Uterus (tissue), 2 donors: Measurements from ENCODE around the gene CABP2.

Experiments used
- POLR2A ChIP-seq, 2 donors: fragments of 450-650 bp; IDR thresholded peaks; one replicate each; pipeline ENCODE4 v1.6.1; 2016; ENCODE audit warnings: antibody characterized with exemption in 2 of 2, mild to moderate bottlenecking in 1 of 2, moderate library complexity in 1 of 2
- TF ChIP-seq, protein P1 (sequence below), 4 experiments: fragments of 200-600 bp in 2 of 4; fragments of 450-650 bp in 2 of 4; sonication (generic) in 2 of 4; IDR thresholded peaks; one replicate each; pipeline ENCODE4 v1.5.1; 2016 to 2019; ENCODE audit warnings: antibody characterized with exemption in 4 of 4, mild to moderate bottlenecking in 2 of 4, moderate library complexity in 1 of 4

GRCh38 chr11:67517784-67518552, 5.3 kb downstream of the CABP2 start:
- TF ChIP-seq, protein P1, sequence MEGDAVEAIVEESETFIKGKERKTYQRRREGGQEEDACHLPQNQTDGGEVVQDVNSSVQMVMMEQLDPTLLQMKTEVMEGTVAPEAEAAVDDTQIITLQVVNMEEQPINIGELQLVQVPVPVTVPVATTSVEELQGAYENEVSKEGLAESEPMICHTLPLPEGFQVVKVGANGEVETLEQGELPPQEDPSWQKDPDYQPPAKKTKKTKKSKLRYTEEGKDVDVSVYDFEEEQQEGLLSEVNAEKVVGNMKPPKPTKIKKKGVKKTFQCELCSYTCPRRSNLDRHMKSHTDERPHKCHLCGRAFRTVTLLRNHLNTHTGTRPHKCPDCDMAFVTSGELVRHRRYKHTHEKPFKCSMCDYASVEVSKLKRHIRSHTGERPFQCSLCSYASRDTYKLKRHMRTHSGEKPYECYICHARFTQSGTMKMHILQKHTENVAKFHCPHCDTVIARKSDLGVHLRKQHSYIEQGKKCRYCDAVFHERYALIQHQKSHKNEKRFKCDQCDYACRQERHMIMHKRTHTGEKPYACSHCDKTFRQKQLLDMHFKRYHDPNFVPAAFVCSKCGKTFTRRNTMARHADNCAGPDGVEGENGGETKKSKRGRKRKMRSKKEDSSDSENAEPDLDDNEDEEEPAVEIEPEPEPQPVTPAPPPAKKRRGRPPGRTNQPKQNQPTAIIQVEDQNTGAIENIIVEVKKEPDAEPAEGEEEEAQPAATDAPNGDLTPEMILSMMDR (IDR thresholded peaks at IDR 0.05), result no peak
- TF ChIP-seq POLR2A (IDR thresholded peaks at IDR 0.05), result no peak
